GM23248 (cell line): Measurements from ENCODE around the gene EIF4G3.

Experiments used
- EZH2 ChIP-seq: fragments of 200-600 bp; sonication (generic); IDR thresholded peaks from 2 replicates; pipeline ENCODE4 v1.6.1; 2018; ENCODE audit warnings: antibody characterized with exemption, mild to moderate bottlenecking; ENCODE audit not compliant: insufficient read depth, poor library complexity, severe bottlenecking
- EZH2phosphoT487 ChIP-seq: fragments of 200-600 bp; sonication (generic); IDR thresholded peaks from 2 replicates; pipeline ENCODE4 v1.6.1; 2018; ENCODE audit warnings: antibody characterized with exemption, moderate library complexity, mild to moderate bottlenecking, low read depth; ENCODE audit not compliant: insufficient read depth

GRCh38 chr1:20811916-20812315 lies 364.8 kb downstream of the EIF4G3 start:
- TF ChIP-seq EZH2 (no peak), EZH2phosphoT487 (no peak)
